GM18499 (cell line): ENCODE data around the gene SLC25A21.
"Not testable (repeated sequence)": the region's sequence is repeated elsewhere in the genome, so short reads cannot be mapped to it uniquely, and the experiment has no call there.

Experiments
- ATAC-seq: cut with Tn5 transposase; IDR thresholded peaks from one replicate; pipeline ENCODE4 v1.9.1; 2021; ENCODE audit warnings: moderate number of reproducible peaks; ENCODE audit not compliant: insufficient read depth, unreplicated experiment

Gene SLC25A21

GRCh38 chr14:37093364-37093763, 79.0 kb downstream of the SLC25A21 start:
- no peak for ATAC-seq

GRCh38 chr14:37091651-37092050, 80.8 kb downstream of the SLC25A21 start:
- no peak for ATAC-seq

GRCh38 chr14:37090026-37090425, 82.4 kb downstream of the SLC25A21 start:
- ATAC-seq: no peak

GRCh38 chr14:37089410-37089809, 83.0 kb downstream of the SLC25A21 start:
- no peak for ATAC-seq

- ATAC-seq: no peak
Measured at GRCh38 chr14:37088356-37089215, 83.8 kb downstream of the SLC25A21 start.

GRCh38 chr14:37087520-37087919, 84.9 kb downstream of the SLC25A21 start:
- ATAC-seq: no peak

GRCh38 chr14:37083599-37083998, 88.8 kb downstream of the SLC25A21 start:
- no peak for ATAC-seq

GRCh38 chr14:37082449-37082848, 90.0 kb downstream of the SLC25A21 start:
- ATAC-seq: no peak

GRCh38 chr14:37081856-37082255, 90.5 kb downstream of the SLC25A21 start:
- ATAC-seq: no peak

GRCh38 chr14:37081218-37081617, 91.2 kb downstream of the SLC25A21 start:
- ATAC-seq: no peak

GRCh38 chr14:37078131-37078530, 94.3 kb downstream of the SLC25A21 start:
- no peak for ATAC-seq

- not testable (repeated sequence) for ATAC-seq
Measured at GRCh38 chr14:37074320-37074719, 98.1 kb downstream of the SLC25A21 start.

- ATAC-seq: no peak
Measured at GRCh38 chr14:37063467-37064240, 108.8 kb downstream of the SLC25A21 start.

GRCh38 chr14:37062191-37062803, 110.1 kb downstream of the SLC25A21 start:
- no peak for ATAC-seq

GRCh38 chr14:37061697-37062096, 110.7 kb downstream of the SLC25A21 start:
- no peak for ATAC-seq

- no peak for ATAC-seq
Measured at GRCh38 chr14:37060496-37061260, 111.7 kb downstream of the SLC25A21 start.

- ATAC-seq: no peak
Measured at GRCh38 chr14:37057776-37058175, 114.6 kb downstream of the SLC25A21 start.

GRCh38 chr14:37056473-37056872, 115.9 kb downstream of the SLC25A21 start:
- ATAC-seq: no peak

- no peak for ATAC-seq
Measured at GRCh38 chr14:37054869-37055268, 117.5 kb downstream of the SLC25A21 start.

GRCh38 chr14:37054144-37054543, 118.3 kb downstream of the SLC25A21 start:
- no peak for ATAC-seq
